ENCODE measurements around the gene ZMAT3.
"Not testable (repeated sequence)": the region's sequence is repeated elsewhere in the genome, so short reads cannot be mapped to it uniquely, and the experiment has no call there.

Gene ZMAT3, protein sequence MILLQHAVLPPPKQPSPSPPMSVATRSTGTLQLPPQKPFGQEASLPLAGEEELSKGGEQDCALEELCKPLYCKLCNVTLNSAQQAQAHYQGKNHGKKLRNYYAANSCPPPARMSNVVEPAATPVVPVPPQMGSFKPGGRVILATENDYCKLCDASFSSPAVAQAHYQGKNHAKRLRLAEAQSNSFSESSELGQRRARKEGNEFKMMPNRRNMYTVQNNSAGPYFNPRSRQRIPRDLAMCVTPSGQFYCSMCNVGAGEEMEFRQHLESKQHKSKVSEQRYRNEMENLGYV

DNA sequence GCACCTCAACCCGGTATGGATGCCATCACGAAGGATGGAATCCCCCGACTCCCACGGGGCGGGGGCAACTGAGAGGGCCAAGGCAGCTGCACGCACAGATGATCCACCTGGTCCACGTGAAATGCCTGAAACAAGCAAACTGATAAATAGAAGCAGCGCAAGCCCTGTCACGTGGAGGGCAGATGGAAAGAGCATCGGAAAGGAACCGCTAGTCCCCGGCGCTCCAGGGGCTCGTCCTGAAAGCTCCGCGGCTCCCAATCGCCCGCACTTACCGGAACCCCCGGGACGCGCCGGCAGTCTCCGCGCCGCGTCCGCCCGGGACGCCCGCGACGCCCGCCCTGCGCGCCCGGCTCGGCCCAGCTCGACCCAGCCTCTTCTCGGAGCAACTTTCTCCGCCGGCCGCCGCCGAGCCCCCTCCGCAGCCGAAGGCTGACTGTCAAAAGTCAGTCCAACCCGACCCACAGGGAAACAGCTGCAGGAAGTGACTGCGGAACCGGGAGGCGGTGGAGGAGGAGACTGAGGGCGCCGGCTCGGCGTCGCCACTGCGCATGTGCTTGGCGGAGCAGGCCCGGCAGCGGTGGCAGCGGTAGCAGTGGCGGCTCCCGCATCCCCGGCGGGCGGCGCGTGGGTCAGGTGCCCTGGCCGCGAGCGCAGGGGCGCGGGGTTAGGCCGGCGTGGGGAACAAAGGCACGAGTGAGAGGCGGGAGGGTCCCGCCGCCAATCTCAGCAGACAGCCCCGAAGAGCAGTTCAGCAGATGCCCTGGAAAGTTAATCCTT lies at the start of gene ZMAT3:
ZMAT3 (minus strand) TSS at position 487 of the 777 bp plus-strand sequence. CDS start 4,057 bp downstream, outside the sequence.
- peak; percentile 53 to 78 for DNase-seq

DNA sequence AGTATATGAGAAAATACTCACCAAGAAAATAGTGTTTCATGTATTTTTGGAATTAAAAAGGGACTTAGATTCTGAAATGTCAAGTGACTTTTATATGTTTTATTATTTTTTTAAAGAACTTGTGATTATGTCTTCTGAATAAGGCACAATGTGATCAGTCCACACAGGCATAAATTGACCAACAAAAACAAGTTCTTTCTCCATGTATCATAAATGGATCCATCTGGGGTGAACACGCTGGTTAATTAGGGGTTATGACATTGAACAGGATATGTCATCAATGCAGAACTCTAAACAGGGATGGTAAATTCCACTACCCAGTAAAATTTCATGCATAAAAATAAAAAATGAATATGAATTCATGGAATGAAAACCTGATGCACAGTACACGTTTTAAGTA lies 45.2 kb upstream of the ZMAT3 start:
- no peak for DNase-seq

DNA sequence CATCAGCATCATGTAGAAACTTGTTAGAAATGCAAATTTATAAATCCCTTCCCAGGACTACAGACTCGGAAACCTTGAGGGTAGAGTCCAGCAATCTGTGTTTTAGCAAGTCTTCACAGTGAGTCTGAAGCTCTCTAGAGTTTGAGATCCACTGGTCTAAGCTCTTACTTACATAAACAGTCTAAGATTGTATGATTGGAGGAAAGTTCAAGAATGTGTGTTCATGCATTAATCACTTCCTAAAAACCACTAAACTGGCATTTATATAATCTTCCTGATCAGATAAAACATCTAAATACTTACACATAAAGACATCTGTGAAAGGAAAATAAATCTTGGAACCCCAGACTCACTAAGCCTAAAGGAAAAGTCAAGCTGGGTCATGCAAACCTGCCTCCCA lies 43.8 kb upstream of the ZMAT3 start:
- not testable (repeated sequence) for DNase-seq

DNA sequence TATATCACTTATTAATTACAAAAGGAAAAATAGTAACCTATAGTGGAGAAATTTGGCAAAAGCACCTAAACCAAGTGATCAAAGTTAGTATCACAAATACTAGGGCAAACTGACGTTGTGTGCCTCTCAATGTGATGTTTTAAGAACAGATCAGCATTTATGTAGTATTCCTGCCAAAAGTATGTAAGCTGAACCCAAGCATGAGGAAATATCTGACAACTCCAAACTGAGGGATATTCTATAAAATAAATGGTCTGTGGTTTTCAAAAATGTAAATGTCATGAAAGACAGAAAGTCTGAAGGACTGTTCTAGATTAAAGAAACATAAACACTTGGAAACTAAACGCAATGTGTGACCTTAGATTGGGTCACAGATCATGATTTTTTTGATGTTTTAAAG lies 42.3 kb upstream of the ZMAT3 start:
- DNase-seq: no peak

DNA sequence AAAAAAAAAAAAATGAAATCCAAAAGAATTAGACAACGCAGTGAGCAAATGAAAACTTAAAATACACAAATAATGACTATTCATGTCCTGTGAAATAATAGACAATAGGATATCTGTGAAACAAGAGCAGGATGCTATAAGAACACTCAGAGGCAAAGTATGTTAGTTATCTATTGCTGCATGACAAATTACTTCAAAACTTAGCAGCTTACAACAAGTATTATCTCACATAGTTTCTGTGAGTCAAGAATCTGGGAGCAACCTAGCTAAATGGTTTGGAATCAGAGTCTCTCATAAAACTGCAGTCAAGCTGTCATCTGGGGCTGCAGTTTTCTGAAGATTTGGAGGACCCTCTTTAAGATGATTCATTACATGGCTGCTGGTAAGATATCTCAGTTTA lies 36.5 kb upstream of the ZMAT3 start:
- DNase-seq: no peak

DNA sequence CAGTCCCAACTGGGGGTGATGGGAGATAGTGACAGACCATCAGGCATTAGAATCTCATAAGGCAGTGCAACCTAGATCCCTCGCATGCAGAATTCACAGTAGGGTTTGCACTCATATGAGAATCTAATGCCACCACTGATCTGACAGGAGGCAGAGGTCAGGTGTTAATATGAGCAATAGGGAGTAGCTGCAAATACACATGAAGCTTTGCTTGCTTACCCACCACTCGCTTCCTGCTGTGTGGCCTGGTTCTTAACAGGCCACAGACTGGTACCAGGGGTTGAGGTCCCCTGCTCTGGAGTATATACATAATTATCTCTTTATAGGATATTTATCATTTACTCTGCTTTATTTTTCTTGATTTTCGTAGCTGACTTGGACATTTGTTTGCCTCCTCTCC lies 36.0 kb upstream of the ZMAT3 start:
- no peak for DNase-seq

DNA sequence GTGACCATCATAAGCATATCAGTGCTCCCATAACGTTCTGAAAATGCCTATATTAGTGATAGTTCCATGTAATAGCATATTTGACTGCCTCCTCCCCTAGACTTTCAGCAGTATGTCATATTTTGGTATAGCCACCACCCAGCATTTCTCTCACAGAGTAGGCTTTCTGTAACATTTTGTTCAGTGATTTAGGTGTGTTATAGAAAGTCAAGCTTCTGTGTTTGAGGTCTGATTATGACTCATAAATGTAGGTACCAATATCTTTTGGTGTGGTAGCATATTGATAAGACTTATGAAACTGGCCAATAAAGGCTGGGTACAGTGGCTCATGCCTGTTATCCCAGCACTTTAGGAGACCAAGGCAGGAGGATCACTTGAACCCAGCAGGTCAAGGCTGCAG lies 34.3 kb upstream of the ZMAT3 start:
- no peak for DNase-seq

DNA sequence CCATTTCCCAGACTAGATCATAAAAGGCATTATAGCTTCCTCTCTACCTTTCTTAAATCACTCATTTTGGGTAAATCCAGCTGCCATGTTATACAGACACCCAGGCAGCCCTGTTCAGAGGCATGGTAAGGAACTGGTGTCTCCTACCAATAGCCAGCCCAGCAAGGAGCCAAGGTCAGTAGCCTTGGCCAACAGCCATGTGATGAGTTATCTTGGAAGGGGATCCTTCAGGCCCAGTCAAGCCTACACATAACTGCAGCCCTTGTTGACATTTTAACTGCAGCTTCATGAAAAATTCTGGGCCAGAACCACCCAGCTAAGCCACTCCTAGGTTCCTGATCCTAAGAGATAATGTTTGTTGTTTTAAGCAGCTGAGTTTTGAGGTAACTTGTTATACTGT lies 29.0 kb upstream of the ZMAT3 start:
- no peak for DNase-seq

DNA sequence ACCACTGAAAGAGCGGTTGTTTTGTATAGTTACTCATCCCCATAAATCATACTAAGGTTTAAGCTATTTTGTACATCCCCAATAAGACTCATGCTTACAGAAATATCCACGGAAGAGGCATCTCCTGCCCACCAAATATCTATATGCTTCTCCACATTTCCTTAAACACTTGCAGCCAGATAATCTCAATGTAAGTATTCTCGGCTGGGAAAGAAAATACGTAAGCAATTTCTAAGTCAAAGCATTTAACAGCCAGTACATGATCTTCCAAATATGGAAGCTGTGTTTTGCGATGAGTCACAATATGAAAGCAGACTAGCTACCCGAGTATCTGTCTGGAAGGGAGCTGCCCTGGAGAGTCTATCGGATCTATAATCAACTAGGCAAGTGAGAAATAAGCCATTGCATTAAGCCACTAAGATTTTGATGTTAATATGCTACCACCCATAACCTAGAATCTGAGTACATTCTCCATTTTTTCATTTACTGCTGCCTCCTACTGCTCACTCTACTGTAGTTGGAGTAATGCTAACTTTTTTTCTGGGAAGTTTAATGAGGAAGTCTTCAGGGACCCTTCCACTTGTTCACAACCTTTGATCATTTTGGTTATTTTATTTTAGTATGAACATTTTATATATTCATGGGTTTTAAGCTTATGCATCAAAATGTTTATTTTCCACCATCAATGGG lies 26.9 kb upstream of the ZMAT3 start:
- DNase-seq: no peak

DNA sequence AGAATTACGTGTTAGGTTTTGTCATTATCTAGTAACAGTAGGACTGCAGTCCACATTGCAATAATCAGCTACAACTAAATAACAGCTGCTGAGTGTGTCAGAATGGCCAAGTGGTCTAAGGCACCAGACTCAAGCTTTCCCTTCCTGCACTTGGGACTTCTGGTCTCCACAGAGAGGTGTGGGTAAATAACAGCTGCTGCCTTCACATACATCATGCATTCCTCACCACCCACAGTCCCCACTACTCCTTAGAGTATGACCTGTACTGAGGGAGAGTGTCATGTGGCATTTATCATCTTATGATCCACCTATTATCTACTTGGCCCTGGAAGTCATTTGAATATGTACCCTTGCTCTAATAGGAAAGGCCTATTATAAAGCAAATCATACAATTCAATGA lies 22.2 kb upstream of the ZMAT3 start:
- DNase-seq: no peak

DNA sequence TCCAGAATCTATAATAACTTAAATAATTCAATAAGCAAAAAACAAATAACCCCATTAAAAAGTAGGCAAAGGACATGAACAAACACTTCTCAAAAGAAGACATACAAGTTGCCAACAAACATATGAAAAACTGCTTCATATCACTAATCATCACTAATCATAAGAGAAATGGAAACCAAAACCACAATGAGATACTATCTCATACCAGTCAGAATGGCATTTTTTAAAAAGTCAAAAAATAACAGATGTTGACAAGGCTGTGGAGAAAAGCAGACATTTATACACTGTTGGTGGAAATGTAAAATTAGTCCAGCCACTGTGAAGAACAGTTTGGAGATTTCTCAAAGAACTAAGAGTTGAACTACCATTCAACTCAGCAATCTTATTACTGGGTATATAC lies 19.5 kb upstream of the ZMAT3 start:
- peak in 1 of 2 donors; percentile 30 for DNase-seq

DNA sequence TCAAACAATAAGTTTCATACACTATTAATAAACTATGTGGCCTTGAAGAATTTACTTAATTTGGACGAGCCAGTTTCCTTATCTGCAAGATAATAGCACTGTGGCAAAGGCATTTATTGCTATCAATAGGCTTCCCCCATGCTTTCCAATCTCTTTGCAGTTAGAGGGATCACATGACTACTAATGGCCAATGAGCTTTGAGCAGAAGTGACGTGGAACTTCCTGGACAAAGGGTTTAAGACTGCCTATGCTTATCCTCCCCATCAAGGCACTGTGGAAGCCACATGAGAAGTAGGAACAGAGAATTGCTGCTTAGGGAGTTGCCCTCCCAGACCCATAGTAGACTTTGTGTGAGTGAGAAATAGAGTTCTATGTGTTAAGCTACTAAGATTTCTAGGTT lies 16.7 kb upstream of the ZMAT3 start:
- DNase-seq: no peak

DNA sequence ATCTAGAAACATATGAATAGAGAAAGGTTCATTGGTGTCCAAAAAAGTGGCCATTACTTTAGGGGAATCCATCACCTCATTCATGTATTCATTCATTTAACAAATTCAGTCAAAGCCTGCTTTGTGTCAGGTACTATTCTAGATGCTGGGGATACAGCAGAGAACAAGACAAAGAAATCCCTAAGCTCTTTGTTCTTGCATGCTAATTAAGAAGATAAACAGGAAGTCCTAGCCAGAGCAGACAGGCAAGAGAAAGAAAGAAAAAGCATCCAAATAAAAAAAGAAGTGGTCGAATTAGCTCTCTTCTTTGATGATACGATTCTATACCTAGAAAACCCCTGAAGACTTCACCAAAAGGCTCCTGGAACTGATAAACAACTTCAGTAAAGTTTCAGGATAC lies 12.4 kb upstream of the ZMAT3 start:
- DNase-seq: no peak

DNA sequence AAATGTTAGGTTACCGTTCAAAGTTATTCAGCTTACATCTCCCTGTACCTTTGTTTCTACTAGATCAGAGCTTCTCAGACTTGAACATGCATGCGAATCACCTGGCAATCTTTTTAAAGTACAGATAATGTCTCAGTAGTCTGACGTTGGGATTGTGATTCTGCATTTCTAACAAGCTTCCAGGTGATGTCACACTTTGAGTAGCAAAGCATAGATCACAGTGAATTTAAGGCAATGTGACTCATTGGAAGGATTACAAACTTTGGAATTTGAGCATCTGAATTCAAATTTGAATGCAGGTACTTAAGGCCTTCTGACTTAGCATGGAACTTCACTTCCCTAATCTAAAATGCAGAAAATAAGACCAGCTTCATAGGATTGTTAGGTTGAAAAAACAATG lies 10.8 kb upstream of the ZMAT3 start:
- DNase-seq: no peak

DNA sequence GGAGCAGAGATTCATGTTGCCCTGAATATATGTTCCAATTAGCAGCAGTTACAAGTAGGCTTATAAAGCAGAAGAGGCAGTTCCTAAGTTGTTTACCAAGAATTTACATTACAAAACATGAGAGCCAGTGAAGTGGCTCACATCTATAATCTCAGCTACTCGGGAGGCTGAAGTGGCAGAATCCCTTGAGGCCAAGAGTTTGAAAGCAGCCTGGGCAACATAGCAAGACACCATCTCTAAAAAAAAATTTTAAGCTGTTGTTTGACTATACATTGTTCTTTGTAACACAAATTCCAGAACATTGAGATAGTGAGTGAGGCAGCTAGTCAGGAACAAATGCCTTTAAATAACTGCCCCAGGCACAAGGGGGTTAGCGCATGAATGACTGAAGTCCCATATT lies 10.3 kb upstream of the ZMAT3 start:
- DNase-seq: no peak

DNA sequence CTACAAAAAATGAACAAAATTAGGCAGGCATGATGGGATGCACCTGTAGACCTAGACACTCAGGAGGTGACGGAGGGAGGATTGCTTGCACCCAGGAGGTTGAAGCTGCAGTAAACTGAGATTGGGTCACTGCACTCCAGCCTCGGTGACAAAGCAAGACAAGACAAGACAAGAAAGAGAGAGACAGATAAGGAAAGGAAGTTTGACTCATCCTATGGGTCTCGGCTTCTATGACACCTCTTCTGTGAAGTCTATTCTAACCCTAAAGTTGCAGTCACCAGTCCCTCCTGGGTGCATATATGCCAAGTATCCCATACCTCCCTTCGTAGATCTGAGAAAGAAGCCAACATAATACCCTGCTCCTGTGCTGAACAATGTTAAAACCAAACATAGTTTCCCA lies 7.9 kb upstream of the ZMAT3 start:
- no peak for DNase-seq

DNA sequence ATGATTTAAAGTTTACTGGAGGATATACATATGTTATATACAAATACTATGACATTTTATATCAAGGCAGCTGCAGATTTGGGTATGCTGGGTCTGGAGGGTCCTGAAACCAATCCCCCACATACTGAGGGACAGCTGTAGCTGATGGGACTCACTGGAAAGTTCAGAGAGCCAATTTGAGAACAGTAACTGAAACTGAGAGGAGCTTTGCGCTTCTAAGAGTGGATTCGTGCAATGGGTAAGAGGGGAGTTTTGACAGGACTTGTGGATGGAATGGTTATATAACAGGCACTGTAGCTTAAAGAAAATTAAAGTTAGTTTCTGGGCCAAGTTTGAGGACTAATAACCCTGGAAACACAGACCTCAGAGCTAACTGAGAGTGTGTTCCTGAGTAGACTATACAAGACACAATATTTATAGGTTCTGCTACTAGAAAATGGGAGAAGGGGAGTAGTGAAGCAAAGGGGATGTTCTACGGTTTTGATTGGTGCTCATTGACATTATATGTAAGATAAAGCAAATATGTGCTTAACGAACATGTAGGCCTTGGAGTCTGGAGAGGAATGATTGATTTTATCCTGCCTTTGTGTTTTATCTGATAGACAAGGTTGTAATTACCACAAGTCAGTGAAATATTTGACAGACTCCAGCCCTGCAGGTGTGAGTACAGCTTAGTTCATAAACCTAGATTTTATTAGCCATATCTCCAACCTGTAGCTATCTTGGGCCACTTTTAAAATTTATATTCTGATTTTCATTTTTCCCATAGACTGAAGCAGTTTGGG lies 4.8 kb upstream of the ZMAT3 start:
- DNase-seq: no peak

DNA sequence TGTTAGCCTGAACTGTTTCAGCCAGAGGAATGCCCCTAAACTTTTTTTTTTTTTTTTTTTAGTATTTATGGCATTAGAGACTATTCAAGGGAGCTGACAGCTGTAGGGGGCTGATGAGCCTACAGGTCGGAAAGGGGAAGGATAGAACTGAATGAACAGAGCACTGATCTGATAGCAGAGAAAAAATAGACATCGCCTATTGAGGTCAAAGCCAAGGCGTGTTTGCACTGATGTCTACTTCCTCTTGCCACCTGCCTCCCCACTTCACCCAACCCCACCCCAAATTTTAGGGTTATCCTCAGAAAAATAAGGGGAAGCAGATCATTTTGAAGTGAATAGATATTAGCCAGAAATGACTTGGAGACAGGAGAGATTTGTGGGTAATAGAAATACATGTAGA lies 3.0 kb upstream of the ZMAT3 start:
- peak in 1 of 2 donors; percentile 60 for DNase-seq

DNA sequence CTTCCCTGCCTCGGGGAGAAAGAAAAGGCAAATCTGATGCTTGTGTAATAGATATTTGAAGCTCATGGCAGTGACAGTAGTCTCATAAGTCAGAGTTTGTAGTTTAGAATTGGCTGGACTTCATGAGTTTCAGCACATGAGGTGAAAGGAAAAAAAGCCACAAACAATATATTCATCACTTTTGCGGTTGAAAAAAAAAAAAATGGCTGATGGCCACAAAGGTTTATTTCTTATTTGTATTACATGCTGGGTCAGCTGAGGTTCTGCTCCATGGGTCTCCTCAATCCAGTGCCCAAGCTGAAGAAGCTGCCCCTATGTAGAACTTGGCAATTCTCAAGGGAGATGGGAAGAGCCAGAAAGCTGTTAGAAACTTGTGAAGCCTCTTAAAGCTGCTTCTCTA lies 2.2 kb upstream of the ZMAT3 start:
- DNase-seq: no peak

DNA sequence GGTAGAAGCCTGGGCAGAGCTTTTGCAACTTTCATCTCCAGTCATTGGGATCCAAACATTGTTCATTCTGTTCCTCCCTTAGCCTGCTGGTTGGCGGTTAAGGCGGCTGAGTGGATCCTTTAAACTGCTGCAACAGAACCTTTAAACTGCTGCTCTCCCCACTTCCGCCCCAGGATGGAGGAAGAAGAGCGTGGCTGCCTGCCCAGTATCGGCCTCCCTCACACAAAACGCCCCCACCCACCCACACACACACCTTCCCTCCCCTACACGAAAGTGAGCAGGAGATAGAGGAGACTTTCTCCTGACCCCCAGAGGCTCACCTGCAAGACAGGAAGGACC lies 460 bp upstream of the ZMAT3 start:
- peak in 1 of 2 donors; percentile 35 for DNase-seq

DNA sequence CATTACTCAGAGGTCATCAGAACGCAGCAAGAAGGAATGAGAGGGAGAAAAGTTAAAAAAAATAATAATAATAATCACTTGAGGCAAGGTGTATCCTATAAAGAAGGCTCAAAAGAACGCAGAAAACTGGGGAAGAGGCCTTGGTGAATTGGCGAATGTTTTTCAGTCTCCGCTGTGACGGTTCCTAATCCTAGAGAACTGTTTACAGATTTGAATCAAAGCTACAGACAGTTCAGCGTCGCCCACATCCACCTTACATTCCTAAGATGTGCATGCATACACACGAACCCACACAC lies 634 bp downstream of the ZMAT3 start:
- DNase-seq: no peak

DNA sequence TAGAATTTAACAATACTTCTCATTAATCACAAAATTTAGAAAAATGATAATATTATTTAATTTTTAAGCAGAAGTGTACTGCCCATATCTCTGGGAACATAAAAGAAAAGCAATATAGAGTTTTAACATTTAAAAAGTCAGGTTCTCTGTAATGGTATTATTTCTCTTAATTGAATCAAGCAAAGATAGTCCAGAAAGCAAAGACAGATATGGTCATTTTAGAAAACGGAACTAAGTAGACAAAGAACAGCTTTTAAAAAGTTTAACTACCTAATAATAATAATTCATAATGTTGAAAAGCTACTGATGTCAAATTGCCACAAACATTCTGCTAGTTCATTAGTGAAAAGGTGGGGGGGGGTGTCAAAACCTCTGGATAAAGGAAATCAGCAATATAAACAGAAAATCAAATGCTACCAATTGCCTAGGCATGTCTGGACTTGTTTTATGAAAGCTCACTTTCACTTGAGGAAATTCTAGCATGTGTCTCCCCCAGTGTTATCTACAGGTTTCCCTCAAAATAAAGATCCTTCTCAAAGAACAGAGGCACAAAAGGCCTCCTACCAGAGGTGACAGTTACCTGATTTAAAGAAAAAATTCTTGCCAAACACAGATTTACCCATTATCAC lies 1.7 kb downstream of the ZMAT3 start:
- no peak for DNase-seq

Data from bone marrow (tissue), 2 donors.